HG03196 (cell line): ENCODE results near the gene ZBTB8OS.

Source experiments
- ATAC-seq: cut with Tn5 transposase; IDR thresholded peaks from one replicate; pipeline ENCODE4 v1.9.1; 2021; ENCODE audit not compliant: unreplicated experiment

The ZBTB8OS gene

GRCh38 chr1:32612189-32612881 lies 38.0 kb downstream of the ZBTB8OS start:
- ATAC-seq = no peak

- ATAC-seq = no peak
Measured at GRCh38 chr1:32611859-32612188, 38.5 kb downstream of the ZBTB8OS start.

GRCh38 chr1:32609180-32609579 lies 41.2 kb downstream of the ZBTB8OS start:
- ATAC-seq = no peak

DNA sequence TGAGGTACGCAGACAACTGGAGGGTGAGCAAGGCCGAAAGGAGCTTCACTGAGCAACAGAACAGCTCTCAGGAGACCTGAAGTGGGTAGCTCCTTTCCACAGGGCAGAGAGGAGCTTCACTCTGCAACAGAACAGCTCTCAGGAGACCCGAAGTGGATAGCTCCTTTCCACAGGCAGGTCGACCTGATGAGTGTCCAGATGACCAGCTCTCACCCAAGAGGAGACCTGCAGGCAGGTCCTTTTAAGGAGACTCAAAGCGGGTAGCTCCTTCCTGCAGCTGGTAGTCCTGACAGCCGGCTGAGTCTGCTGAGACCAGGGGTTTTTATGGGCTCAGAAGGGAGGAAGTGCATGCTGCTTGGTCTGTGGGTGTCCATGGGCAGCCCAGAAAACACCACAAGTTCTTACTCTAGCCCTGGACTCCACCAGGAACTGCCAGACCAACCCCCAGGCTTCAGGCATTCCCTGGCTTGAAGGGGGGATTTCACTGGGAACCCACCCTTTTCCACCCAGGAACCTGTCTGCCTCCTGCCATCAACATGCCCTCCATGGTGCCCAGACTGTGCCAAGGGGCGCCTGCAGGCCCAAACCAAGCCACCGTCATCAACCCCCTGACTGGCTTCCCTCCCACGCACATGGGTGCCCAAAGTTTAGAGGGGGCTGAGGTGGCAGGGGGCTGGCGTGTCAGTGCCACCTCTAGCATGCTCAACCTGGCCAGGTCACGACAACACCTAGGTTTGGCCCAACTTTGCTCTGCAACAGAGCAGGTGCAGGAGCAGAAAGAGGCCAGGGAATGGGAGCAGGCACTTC lies 43.6 kb downstream of the ZBTB8OS start:
- no peak for ATAC-seq

GRCh38 chr1:32605711-32606424 lies 44.5 kb downstream of the ZBTB8OS start:
- ATAC-seq = no peak

DNA sequence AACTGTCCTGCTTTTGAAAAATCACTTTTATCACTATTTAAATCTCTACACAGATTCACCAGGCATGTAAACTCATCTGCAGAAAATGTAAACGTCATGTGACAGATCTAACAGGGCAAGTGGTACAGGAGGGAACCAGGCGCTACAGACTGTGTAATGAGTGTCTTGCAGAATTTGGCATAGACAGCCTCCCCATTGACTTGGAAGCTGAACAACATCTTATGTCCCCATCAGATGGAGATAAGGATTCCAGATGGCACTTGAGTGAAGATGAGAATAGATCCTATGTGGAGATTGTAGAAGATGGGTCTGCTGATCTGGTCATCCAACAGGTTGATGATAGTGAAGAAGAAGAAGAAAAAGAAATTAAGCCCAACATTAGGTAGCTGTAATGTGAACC lies 50.3 kb downstream of the ZBTB8OS start:
- no peak for ATAC-seq

DNA sequence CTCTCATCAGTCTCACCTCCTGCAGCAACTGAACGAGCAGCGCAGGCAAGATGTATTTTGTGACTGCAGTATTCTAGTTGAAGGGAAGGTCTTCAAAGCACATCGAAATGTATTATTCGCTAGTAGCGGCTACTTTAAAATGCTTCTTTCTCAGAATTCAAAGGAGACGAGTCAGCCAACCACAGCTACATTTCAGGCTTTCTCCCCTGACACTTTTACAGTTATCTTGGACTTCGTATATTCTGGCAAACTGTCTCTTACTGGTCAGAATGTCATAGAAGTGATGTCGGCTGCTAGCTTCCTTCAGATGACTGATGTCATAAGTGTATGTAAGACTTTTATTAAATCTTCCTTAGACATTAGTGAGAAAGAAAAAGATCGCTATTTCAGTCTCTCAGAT lies 57.4 kb downstream of the ZBTB8OS start:
- no peak for ATAC-seq

- ATAC-seq = no peak
Measured at GRCh38 chr1:32580348-32581017, 69.9 kb downstream of the ZBTB8OS start.
